Pons (tissue), 1 donor: ENCODE measurements around the gene SYCN.

Source experiments
- DNase-seq: peaks from one replicate; pipeline ENCODE4 v3.0.0-alpha.2; 2016; ENCODE audit warnings: low spot score

SYCN gene

DNA sequence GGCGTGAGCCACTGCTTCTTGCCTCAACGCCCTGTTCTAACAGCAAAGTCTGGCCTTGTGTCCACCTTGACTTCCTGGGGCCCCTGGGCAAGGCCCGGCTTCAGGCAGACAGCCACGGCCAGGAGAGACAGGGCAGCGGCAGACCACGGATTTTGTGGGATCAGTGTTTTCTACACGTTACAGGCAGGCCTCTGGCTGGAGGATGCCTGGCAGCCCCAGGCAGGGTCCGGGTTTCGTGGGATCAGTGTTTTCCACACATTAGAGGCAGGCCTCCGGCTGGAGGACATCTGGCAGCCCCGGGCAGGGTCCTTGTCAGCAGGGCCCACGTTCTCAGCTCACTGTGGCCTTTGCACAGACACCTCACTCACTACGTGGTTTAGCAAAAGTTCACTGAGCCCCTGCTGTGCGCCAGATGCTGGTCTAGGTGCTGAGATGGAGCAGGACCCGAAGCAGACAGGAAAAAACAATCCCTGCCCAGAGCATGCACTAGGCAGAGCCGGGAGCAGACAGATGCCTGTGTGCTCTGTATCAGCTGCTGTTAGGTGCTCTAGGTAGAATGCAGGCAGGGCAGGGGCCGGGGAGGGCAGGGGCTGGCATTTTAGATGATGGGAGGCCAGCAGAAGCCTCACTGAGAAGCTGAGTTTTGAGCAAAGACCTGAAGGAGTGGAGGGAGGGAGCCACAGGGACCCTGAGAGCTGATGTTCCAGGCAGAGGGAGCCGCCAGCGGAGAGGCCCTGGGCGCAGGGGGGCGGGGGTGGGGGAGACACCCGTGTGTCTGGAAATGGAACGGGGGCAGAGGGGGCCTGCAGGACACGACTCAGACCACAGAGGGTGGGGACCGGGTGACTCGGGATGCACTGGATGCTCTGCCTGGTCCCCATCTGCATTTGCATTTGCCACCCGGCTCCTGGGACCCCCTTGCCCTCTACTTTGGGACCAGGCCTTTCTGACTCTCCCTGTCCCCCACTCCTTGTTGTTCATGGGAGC lies 32.3 kb downstream of the SYCN start:
- no peak for DNase-seq

DNA sequence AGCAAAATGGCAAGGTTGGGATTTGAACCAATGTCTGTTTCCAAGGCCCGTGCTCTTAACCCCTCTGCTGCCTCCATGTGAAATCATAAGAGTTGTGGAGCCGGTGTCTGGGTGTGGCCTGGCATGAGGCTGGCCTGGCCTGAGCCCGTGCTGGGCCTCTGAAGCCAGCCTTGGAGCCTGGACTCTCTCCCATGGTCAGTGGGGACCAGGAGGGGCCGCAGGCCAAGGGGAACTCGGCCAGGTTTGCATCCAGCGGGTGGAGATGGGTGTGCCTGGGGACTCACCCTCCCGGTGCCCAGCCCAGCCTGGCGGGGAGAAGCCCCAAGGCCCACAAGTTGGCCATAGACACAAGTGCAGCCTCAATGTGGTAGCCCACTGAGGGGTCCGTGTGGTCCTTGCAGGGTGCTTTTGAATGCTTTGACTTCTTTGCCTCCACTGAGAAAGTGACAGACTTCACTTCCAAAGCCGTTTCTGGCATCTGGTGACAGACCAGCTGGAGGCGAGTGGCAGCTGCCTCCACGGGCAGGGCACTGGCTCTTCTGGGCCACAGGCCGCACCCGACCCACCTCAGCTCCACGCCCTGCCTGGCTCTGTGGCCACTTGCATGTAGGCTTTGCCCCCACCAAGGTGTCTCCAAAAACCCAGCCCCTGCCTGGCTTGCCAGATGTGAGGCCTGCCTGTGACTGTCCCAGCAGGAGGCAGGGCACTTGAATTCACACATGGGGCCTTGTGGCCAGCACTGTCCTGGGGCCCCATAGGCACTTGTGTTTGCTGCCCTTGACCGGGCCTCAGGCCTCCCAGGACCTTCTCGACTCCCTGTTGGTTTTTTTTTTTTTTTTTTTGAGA lies 33.5 kb downstream of the SYCN start:
- DNase-seq = no peak

DNA sequence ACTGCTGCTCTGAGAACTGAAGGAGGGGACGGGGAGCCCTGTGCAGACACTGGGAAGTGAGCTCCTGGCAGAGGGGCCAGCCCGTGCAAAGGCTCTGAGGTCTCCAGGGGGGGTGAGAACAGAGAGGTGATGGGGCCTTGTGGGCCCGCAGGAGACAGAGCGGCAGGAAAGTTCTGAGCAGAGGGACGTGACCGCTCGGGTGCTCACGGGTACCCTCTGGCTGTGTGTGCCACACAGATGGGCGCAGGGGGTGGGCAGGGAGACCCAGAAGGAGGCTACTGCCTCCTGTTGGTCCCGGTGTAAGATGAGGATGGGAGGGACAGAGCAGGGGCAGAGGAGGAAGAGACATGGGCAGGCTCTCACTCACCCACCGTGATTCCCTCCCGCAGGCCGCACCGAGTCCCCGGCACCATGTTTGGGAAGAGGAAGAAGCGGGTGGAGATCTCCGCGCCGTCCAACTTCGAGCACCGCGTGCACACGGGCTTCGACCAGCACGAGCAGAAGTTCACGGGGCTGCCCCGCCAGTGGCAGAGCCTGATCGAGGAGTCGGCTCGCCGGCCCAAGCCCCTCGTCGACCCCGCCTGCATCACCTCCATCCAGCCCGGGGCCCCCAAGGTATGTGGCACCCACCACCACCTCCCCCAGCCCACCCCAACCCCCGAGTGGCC lies 34.8 kb downstream of the SYCN start:
- no peak for DNase-seq

DNA sequence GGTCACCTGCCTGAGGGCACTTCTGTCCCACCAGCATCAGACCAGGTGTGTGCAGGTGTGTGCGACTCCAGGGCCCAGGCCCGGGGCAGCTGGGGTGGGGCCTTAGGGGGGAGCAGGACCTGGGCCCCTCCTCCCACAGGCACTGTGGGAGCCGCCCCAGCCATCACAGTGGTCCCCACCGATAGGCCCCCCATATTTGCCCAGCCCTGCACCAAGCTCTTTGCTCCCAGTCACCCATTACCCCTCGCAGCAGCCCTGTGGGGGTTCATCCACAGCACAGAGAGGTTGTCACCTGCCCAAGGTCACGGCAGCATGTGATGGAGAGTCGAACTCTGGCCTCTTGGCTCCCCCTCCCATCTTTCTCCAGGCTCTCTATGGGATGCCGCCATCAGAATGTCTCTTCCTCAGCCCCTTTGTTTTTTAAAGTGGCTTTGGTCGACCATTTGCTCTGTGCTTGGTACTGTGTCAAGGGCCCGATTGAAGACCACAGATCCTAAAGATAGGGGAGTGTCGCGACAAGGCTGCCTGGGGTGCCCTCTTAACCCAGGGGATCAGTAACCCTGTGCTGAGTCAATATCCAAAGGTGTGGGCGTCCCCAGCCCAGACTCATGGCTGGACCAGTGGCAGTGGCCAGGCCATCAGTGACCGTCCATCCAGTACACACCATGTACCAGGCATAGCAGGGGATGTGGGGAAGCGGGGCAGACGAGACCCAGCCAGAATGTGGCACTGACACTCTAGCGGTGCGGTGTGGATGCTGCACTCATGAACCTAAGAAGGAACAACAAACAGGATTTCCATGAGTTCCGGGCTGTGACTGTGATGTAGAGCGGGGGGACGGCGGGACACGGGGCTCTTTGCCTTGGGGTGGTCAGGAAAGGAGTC lies 35.6 kb downstream of the SYCN start:
- no peak for DNase-seq

DNA sequence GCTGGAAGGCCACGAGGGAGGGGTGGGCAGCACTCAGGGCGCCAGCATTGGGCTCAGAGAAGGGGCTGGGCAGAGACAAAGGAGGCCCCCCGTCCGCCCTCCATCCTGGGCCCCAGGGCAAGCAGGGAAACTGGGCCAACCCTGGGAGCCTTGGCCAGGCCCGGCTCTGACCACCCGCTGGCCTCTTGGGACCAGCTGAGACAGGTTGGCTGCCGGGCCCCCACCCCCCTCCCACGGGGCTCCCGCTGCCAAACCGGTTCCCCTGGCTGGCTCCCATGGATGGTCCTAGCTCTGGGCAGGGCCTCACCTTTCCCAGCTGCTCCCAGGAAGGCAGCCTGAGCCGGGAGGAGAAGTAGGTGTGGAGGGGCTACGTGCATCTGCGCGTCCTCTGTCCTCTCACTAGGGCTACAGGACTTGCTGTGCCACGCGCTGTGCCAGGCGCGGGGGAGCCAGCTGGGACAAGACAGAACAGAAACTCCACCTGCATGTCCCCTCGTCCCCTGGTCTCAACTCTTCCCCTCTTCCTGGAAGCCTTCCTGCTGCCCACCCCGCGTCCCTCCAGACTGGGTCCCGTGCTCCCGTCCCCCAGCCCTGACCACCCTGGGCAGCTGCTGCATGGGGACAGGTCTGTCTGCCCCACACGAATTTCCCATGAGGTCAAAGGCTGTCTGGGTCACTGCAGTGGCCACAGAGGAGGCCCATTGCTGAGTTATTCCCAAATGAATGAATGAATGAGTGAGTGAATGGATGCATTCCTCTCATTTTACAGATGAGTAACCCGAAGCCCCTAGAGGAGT lies 36.4 kb downstream of the SYCN start:
- DNase-seq = no peak

DNA sequence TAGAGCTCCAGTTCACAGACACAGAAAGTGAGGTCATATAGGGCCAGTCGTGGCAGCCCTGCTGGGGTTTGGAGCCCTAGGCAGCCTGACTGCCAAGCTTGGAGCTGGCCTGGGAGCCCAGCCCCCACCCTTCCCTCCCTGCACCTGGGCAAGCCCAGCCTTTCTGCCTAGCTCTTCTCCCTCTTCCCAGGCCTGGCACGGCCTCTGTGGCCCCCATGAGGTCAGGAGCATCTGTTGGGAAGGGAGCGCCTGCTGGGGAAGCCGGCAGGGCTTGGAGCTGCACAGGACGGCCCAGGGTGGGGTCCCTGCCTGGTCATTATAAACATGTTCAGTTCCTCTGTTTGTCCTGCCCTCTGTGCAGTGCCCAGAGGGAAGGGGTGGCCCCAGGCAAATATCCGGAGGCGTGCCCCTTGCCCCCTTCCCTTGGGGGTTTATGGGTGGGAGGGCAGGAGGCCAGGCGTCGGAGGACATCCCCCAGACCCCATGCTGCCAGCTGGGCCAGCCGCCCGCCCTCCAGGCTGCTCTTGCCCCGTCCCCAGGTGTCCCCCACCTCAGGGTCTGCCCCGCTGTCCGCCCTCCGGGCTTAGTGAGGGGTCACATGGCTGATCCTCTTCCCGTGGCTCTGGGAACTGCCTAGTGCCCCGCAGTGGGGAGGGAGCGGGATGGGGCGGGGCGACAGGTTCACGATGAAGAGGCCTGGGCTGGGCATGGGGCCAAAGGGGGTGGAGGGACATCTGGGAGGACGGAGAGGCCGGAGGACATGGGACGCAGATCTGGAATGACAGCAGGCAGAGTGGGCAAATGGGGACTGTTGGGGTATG lies 37.3 kb downstream of the SYCN start:
- DNase-seq = peak; percentile 17

DNA sequence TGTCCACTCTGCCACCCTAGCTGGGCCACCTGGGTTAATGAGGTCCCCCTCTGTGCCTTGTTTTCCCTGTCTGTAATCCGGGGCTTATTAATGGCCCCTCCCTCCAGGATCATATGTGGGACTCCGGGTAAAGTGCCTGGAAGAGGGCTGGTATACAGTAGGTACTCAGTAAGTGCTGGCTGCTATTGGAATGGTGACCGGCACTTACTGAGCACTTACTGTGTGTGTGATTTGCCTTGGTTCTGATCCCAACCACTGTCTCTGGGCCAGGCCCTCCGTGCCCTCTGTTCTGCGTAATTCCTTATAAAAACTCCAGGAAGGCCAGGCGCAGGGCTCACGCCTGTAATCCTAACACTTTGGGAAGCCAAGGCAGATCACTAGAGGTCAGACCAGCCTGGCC lies 38.2 kb downstream of the SYCN start:
- no peak for DNase-seq

DNA sequence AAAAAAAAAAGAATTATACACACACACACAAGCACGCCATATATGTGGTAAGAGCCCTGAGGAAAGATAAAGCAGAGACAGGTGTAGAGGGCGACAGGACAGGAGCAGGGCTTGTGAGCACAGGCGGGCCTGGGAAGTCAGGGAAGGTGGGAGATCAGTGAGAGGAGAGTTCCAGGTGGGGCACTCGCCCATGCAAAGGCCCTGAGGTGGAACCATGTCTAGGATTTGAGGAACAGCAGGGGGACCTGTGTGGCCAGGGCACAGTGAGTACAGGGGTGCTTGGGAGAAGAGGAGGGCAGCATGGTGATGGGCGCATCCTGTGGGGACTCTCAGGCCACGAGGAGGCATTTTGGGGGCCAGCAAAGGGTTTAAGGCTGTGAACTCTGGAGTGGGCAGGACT lies 39.8 kb downstream of the SYCN start:
- no peak for DNase-seq

DNA sequence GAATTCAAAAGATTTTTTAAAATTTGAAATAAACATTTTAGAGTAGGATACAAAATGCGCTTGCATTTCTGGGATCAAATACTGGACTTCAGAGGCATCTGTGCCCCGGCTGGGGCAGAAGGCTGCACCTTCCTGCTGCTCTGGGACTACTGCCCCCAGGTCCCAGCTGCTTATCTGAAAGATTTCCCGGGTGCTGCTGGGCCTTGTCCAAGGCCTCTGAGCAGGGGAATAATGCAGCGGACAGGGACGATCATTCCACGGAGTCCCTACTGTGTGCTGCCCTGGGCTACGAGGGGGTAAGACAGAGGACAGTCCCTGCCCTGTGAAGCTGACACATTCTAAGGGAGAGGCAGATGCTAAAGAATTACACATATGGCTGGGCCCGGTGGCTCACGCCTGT lies 40.4 kb downstream of the SYCN start:
- no peak for DNase-seq

DNA sequence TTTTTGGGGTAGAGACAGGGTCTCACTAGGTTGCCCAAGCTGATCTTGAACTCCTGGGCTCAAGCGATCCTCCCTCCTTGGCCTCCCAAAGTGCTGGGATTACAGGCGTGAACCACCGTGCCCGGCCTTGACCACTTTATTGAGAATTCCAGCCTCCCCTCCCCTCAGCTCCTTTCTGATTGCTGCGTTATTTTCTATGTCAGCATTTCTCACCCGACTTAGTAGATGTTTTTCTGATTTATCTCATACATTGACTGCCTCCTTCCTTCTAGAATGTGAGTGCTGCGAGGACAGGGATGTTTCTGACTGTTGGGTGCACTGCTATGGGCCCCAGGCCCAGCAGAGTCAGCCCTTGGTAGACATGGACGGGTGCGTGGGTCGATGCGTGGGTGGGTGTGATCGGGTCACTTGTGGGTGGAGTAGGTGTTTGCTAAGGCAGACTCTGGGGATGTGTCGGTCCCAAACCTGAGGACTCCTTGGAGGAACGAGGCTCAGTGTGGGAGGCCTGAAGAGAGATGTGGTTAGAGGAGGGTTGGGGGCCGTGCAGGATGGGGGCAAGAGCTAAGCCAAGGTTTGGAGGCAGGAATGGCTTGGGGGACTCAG lies 41.5 kb downstream of the SYCN start:
- no peak for DNase-seq

DNA sequence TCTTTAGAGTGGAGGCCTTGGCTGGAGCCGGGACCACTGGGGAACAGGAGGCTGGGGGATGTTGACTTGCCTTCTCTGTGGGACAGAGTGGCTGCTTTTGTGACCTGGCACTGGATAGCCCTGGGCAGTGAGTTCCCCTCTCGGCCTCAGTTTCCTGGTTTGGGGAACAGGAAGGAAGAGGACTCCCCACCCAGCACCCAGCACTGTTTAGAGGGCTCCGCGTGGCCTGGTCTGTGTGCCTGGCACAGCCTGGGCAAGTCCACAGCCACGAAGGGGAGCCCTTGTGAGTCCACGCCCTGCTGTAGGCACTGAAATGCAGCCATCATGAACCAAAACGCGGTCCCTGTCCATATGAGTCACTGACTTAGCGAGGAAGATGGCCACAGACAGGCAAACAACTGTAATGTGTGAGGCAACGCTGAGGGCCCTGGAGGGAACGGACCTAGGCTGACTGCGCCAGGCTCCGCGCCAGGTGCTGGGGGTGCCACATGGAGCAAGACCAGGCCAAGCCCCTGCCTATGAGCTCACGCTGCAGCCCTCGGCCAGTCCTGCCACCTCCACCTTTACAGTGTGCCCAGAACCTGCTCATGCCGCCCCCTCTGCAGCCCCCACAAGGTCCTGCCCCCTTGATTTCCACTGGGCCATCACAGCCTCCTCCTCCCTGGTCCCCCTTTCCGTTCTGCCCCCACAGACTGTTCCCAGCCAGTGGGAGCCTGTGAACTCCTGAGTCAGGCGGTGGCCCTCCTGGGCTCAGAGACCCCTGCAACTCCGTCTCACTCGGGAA lies 43.0 kb downstream of the SYCN start:
- no peak for DNase-seq

DNA sequence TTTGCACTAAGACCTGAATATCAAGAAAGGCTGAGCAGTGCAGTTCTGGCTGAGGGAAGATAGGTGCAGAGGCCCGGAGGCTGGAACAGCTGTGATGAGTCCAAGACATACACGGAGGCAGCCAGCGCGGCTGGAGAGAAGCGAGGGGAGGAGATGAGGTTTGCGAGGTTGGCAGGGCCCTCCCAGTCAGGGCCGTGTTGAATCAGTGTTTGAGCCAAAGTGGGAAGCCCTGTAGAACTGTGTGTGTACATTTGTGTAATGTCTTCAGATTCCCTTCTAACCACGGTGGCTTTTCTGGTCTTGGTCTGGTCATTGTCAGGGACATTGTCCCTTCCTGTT lies 43.6 kb downstream of the SYCN start:
- no peak for DNase-seq

DNA sequence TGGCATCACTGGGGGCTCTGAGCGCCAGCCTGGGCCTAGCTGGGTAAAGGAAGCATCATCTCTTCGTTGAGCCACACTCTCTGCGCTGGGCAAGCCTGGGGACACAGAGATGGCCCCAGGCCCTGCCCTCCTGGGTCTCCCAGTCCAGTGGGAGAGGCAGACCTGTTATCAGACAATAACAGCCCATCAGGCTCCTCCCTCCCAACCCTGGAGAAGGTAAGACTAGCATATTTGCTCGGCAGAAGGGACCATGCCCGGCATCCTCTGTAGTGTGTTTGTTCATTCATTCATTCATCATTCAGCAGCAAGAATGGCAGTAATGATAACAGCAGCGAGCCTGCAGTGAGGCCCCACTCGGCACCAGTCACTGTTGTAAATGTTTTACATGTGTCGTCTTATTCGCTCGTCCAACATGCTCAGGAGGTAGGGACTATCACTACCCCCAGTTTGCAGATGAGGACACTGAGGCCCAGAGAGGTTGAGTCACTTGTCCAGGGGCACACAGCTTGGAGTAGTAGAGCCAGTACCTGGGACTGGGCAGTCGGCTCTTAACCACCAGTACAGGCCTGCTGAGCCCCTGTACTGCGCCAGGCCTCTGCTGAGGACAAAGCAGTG lies 45.3 kb downstream of the SYCN start:
- no peak for DNase-seq

DNA sequence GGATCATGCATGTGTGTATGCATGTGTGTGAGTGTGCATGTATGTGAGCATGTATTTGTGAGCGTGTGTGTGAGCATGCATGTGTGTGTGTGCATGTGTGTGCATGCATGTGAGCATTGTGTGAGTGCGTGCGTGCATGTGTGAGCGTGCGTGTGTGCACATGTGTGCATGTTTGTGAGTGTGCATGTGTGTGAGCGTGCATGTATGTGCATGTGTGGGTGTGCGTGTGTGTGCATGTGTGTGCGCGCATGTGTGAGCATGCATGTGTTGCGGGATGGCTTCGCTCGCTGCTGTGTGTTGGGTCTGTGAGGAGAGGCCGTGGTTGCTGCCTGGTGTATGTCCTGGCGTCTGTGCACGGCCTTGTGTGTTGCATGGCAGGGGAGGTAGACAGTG lies 46.1 kb downstream of the SYCN start:
- DNase-seq = no peak

DNA sequence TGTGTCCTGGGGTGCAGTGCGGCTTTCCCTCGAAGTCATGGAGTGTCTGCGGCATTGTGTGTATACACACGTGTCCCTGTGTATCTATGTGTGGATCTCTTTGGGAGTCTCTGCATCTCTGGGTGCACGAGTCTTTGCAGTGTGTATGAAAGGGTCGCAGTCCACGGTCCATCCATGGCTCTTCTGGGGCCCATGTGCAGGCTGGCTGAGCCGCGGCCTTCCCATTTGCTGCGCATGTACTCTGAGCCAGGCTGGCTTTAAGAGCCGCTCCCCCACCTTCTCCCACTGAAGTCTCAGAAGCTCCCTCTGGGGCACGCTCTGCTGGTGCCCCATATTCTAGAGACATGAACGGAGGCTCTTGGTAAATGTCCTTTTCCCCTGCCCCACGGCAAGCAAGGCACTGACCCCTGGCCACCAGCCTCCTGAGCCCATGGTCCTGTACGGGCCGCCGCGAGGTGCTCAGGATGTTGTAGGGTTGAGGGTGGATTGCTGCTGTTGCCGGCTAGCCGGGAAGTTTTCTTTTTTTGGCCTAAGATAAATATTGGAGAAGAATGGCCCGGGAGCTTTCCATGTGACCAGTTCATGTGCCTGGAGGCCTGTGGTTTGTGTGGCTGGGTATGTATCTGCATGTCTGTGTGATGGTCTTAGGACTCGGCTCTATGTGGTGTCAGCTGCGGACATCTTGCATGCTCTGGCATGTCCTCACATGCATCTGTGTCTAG lies 46.6 kb downstream of the SYCN start:
- DNase-seq = no peak

DNA sequence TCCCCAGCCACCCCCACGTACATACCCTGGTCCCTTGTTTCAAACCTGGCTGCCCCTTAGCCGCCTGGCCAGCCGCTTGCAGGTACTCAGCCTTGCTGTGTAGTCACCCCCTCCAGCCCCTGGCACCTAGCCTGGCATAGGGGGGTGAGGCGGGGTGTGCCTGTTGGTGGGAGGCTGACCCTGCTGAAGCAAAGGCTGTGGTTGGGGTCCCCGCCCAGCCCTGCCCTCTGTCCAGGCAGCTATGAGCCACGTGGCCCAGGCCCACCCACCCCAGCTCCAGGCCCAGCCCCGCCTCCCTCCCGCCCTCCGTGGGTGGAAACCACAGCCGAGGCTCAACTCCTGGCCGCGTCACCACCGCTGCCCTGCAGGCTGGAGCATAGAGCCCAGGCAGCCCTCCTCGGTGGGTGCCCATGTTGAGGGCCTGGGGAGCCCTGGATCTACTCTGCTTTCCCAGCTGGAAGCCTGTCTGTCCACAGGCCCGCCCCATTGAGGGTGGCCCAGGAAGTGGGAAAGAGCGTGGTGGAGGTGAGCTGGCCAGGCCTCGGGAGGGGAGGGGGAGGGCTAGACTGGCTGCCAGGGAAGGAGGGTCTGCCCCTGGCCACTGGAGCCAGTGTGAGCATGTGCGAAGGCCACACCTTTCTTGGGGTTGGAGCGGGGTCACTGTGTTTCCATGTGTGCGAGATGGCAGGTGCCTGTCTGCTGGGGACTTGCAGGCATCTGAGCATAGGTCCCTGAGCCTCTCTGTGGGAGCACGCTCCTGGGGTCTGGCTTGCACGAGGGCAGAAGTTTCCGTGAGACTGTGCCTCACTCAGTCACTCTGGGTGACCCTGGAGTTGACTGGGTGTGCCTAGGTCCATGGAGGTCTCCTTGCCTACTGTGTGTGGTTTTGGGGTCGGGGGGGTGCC lies 47.5 kb downstream of the SYCN start:
- DNase-seq = no peak
